Upper lobe of right lung (tissue), 1 donor: ENCODE results near the gene ATP6V0C. TPM values are rescaled to one million over a fixed set of nuclear protein-coding genes. Genes with fewer than 3 reads are reported as not detected.

Source experiments
- ATAC-seq: fragments of 200-7000 bp; cut with Tn5 transposase; one replicate; pipeline ENCODE4 v1.9.1; 2020; ENCODE audit warnings: mild to moderate bottlenecking, moderate library complexity
- DNase-seq: peaks from one replicate; pipeline ENCODE4 v3.0.0-alpha.2; 2020
- H3K27ac ChIP-seq: fragments of 200-600 bp; one replicate; pipeline ENCODE4 v1.8.0; 2022
- H3K27me3 ChIP-seq: fragments of 200-600 bp; one replicate; pipeline ENCODE4 v1.8.0; 2022; ENCODE audit warnings: mild to moderate bottlenecking
- H3K36me3 ChIP-seq: fragments of 200-600 bp; one replicate; pipeline ENCODE4 v1.8.0; 2022
- H3K4me1 ChIP-seq: fragments of 200-600 bp; one replicate; pipeline ENCODE4 v1.8.0; 2022
- H3K4me3 ChIP-seq: fragments of 200-600 bp; one replicate; pipeline ENCODE4 v1.8.0; 2022; ENCODE audit warnings: mild to moderate bottlenecking
- H3K9me3 ChIP-seq: fragments of 200-600 bp; one replicate; pipeline ENCODE4 v1.8.0; 2022
- intact Hi-C: fragments of 100-400 bp; cut with DNase I; formaldehyde crosslinking; loops from one replicate; pipeline ENCODE4 v1.11.0; 2022
- total RNA-seq: library from RNA; stranded (reverse); fragmentation: NEBNext Ultra II Directional; extraction: Animal tissue kit (Norgen Biotek cat#: 25700); gene quantifications from one replicate; pipeline ENCODE4 v1.2.1, GENCODE V29; 2021
- TF ChIP-seq, protein P1 (sequence below): fragments of 200-600 bp; IDR thresholded peaks from one replicate; pipeline ENCODE4 v1.8.0; 2022; ENCODE audit warnings: antibody characterized with exemption
- donor health status: DM: no; HTN: yes; CAD: no; lungs with severe emphysema.

ATP6V0C gene
- total RNA-seq, 1 donor from 2014 or later = 298 TPM

DNA sequence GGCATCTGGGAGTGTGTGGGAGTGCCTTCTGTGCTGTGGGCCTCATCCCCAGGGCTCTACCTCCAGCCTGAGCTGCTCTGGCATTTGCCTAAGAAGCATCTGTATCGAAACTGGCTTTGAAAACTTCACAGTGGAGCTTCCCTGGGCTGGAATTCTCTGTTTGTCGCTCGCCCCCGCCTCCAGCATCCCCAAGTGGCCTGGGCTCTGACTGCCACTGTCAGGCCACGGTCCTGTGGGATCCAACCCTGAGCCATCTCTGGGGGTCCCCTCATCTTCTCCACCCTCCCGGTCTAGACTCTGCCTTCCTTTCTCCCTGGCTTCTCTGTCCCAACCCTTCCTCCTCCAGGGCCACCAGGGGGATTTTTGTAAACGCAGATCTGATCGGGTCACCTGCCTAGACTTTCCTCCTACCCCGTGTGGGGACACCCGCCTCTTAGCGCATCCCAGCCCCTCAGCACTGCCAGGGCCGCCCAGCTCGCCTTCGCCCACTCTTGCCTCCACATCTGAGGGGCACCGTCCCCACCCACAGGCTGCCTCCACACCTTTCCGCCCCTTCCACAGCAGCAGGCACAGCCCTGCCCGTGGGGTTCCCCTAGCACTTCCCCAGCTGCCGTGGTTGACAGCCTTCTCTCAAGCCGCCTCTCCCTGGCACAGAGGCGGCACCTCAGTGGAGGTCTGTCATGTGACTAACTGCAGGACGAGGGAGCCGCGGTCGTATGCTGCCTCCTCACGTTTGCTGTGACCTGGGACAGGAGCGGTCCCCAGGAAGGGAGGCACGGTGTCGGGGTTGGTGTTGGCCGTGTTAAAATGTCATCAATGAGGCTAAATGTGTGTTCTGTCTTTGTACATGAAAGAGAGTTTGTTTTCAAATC lies 26.9 kb upstream of the ATP6V0C start:
- Histone ChIP-seq H3K9me3 (no peaks in the 10 kb centered on the region), H3K27me3 (no peaks in the 10 kb centered on the region), H3K4me3 (no peak overlapping the region), H3K27ac (no peak overlapping the region), H3K36me3 (peaks cover 3% of the 10 kb centered on the region), H3K4me1 (peaks cover 40% of the 10 kb centered on the region)
- peak; percentile 88 for DNase-seq
- TF ChIP-seq, protein P1, sequence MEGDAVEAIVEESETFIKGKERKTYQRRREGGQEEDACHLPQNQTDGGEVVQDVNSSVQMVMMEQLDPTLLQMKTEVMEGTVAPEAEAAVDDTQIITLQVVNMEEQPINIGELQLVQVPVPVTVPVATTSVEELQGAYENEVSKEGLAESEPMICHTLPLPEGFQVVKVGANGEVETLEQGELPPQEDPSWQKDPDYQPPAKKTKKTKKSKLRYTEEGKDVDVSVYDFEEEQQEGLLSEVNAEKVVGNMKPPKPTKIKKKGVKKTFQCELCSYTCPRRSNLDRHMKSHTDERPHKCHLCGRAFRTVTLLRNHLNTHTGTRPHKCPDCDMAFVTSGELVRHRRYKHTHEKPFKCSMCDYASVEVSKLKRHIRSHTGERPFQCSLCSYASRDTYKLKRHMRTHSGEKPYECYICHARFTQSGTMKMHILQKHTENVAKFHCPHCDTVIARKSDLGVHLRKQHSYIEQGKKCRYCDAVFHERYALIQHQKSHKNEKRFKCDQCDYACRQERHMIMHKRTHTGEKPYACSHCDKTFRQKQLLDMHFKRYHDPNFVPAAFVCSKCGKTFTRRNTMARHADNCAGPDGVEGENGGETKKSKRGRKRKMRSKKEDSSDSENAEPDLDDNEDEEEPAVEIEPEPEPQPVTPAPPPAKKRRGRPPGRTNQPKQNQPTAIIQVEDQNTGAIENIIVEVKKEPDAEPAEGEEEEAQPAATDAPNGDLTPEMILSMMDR = peak; percentile 28
- peak; percentile 81 for ATAC-seq
- intact Hi-C loops = no loop called here

DNA sequence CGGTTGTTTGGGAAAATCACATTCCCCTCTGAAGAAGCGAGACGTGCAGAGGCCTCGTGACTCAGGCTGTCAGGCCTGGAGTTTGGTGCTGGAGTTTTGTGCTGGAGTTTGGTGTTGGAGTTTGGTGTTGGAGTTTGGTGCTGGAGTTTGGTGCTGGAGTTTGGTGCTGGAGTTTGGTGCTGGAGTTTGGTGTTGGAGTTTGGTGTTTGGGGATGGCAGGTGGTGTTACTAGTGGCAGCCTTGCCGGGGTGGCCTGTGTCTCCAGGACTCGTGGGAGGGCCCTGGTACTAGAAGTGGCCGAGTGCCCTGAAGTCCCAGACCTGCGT lies 26.3 kb upstream of the ATP6V0C start:
- ATAC-seq (no peak), DNase-seq (no peak)
- no peaks in the 10 kb centered on the region for H3K9me3 ChIP-seq
- H3K27me3 ChIP-seq = no peaks in the 10 kb centered on the region
- peaks cover 3% of the 10 kb centered on the region for H3K36me3 ChIP-seq
- H3K27ac ChIP-seq = no peak overlapping the region
- peaks cover 35% of the 10 kb centered on the region for H3K4me1 ChIP-seq
- TF ChIP-seq, protein P1 = no peak
- H3K4me3 ChIP-seq = no peak overlapping the region
- intact Hi-C loops = no loop called here

DNA sequence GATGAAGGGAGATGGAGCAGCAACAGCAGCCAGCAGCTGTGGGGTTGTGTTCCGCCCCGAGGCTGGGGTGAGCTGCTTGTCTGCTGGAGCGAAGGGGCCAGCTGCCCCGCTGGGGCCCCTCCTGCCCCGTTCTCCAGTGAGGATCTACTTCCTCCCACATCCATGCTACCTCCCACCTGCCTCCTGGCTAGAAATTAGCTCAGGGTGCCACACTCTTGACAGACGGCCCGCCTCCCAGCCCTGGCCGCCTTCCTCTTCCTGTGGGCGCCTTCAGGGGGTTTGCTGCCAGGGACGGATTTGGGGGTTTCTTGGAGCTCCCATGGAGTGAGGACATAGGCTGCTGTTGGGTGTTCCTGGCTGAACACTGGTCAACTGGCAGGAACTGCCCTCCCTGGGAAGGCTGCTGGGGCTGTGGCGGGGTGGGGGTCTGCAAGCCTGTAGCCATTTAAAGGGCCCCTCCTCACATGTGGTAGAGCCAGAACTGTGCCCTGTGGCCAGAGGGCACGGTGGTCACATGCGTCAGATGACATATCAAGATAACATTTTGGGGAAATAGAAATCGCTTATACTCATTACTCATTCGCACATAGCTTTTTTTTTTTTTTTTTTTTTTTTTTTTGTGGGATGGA lies 25.7 kb upstream of the ATP6V0C start:
- ATAC-seq = peak; percentile 7
- Histone ChIP-seq H3K27me3 (no peaks in the 10 kb centered on the region), H3K4me3 (no peak overlapping the region), H3K27ac (no peak overlapping the region), H3K4me1 (peaks cover 30% of the 10 kb centered on the region), H3K9me3 (no peaks in the 10 kb centered on the region), H3K36me3 (peaks cover 3% of the 10 kb centered on the region)
- no peak for DNase-seq
- intact Hi-C loops = no loop called here
- TF ChIP-seq, protein P1 = no peak

DNA sequence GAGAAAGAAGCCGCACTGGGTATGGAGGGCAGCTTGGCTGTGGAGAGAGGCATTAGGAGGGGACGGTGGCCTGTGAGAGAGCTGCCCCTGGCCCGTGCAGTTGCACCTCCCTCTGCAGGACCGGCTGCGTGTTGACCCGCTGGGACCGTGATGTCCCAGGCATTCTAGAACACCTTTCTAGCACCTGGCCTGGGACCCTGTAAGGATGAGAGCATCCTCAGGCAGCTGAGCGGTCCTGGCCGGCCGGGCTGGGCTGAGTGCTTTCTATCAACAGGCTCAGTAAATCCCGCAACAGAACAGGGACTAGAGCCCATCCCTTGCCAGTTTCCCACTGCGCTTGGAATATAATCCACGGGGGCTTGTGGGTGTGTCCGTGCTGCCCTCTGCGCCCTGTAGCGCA lies 24.2 kb upstream of the ATP6V0C start:
- H3K9me3 ChIP-seq = no peaks in the 10 kb centered on the region
- peaks cover 27% of the 10 kb centered on the region for H3K4me1 ChIP-seq
- intact Hi-C loops = no loop called here
- ATAC-seq (no peak), DNase-seq (no peak)
- H3K4me3 ChIP-seq = no peak overlapping the region
- no peaks in the 10 kb centered on the region for H3K27me3 ChIP-seq
- peaks cover 3% of the 10 kb centered on the region for H3K36me3 ChIP-seq
- H3K27ac ChIP-seq = no peak overlapping the region
- TF ChIP-seq, protein P1 = no peak

DNA sequence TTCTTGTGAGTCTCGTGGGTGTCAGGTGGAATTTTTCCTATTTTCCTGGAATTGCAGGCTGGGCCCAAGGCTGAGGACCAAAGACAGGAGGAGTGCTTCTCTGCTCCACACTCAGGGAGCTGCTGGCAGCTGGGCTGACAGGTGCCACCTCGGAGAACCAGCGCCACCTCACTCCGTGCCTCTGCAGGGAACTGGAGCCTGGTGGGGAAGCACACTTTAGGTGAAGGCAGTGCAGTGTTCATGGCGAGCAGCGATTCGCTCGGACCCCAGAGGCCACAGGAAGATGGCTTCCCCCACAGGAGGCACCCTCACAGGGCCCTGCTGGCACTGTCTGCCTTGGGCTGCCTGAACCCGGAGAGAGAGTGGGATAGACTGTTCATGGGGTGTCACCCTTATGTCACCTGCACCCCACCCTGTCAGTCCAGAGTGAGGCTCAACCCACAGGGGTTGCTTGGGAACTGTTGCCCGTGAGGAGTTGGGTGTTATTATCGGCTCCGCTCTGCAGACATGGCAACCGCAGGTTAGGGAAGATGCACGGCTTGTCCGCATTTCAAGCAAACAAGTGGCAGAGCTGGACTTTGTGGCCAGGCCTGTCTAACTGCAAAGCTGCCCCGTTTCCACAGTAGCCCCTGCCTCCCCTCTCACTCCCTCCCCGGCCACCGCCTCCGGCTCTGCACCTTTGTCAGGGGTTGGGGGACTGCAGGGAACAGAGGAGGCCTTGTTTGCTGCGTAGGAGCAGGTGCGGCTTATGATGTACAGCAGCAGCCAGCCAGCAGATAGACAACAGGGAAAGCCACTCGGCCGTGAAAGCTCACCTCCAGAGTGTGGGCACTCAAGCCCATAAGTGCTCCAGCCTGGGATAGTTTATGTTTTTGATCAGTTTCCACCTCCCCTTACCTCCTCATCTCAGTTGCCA lies 23.3 kb upstream of the ATP6V0C start:
- ATAC-seq (no peak), DNase-seq (no peak)
- TF ChIP-seq, protein P1 = no peak
- Histone ChIP-seq H3K27me3 (no peaks in the 10 kb centered on the region), H3K9me3 (no peaks in the 10 kb centered on the region), H3K27ac (no peak overlapping the region), H3K36me3 (peaks cover 3% of the 10 kb centered on the region), H3K4me1 (peaks cover 18% of the 10 kb centered on the region), H3K4me3 (no peak overlapping the region)
- intact Hi-C loops = loop anchor here (10.0 kb wide), 1 partner anchor 156 kb away; no protein-coding TSS in a partner anchor
